Fibroblast of skin of abdomen (primary cell): ENCODE results near the gene CCDC149.

Experiments
- DNase-seq: peaks from one replicate; pipeline ENCODE4 v3.0.0-alpha.2; 2013

The CCDC149 gene

GRCh38 chr4:24772952-24773351 is 139.9 kb downstream of the CCDC149 start:
- DNase-seq, result no peak

- DNase-seq, result no peak
Observed at GRCh38 chr4:24772061-24772705, 140.7 kb downstream of the CCDC149 start.

- DNase-seq, result peak; percentile 66
Observed at GRCh38 chr4:24771241-24771640, 141.6 kb downstream of the CCDC149 start.

- no peak for DNase-seq
Observed at GRCh38 chr4:24770667-24771066, 142.2 kb downstream of the CCDC149 start.

GRCh38 chr4:24770032-24770584 is 142.7 kb downstream of the CCDC149 start:
- peak; percentile 91 for DNase-seq

- no peak for DNase-seq
Observed at GRCh38 chr4:24769571-24769970, 143.3 kb downstream of the CCDC149 start.

- no peak for DNase-seq
Observed at GRCh38 chr4:24768604-24769003, 144.2 kb downstream of the CCDC149 start.

- no peak for DNase-seq
Observed at GRCh38 chr4:24768006-24768405, 144.8 kb downstream of the CCDC149 start.

- DNase-seq, result peak; percentile 65
Observed at GRCh38 chr4:24765376-24765988, 147.4 kb downstream of the CCDC149 start.

GRCh38 chr4:24764345-24764744 is 148.5 kb downstream of the CCDC149 start:
- no peak for DNase-seq

GRCh38 chr4:24763631-24764297 is 149.1 kb downstream of the CCDC149 start:
- peak; percentile 82 for DNase-seq
